CD14-positive monocyte (primary cell): ENCODE results near the gene AMBRA1. TPM values are rescaled to one million over a fixed set of nuclear protein-coding genes. Genes with fewer than 3 reads are reported as not detected.

Experiments used
- DNase-seq, 3 donors: peaks; one replicate each; pipeline ENCODE4 v3.0.0-alpha.2; 2011 to 2022
- H2AFZ ChIP-seq: 2 replicates; pipeline ENCODE4 v1.6.0; 2012; ENCODE audit warnings: mild to moderate bottlenecking, low read depth, low read length, inconsistent platforms; ENCODE audit not compliant: insufficient read depth, poor library complexity, severe bottlenecking
- H3K27ac ChIP-seq, 2 donors: 1 replicate in 1 of 2; 2 replicates in 1 of 2; pipeline ENCODE4 v1.5.1; 2012 to 2013; ENCODE audit warnings: low read length in 2 of 2, control low read depth in 1 of 2, inconsistent platforms in 1 of 2, low read depth in 1 of 2, mild to moderate bottlenecking in 1 of 2
- H3K27me3 ChIP-seq, 2 donors: one replicate each; pipeline versions ENCODE4 v1.6.0 to v1.6.1; 2011 to 2013; ENCODE audit warnings: low read length in 2 of 2; ENCODE audit not compliant: control insufficient read depth in 2 of 2, insufficient read depth in 2 of 2
- H3K36me3 ChIP-seq, 2 donors: replicated peaks in 1 of 2; 1 replicate in 1 of 2; 2 replicates in 1 of 2; pipeline versions ENCODE4 v1.5.1 to v1.6.1; 2012 to 2013; ENCODE audit warnings: low read length in 2 of 2, control low read depth in 1 of 2, inconsistent platforms in 1 of 2, mild to moderate bottlenecking in 1 of 2; ENCODE audit not compliant: insufficient read depth in 2 of 2, control insufficient read depth in 1 of 2
- H3K4me1 ChIP-seq, 2 donors: 1 replicate in 1 of 2; 2 replicates in 1 of 2; pipeline versions ENCODE4 v1.5.1 to v1.6.1; 2012 to 2013; ENCODE audit warnings: low read length in 2 of 2, control low read depth in 1 of 2, inconsistent platforms in 1 of 2, mild to moderate bottlenecking in 1 of 2, moderate library complexity in 1 of 2; ENCODE audit not compliant: insufficient read depth in 2 of 2, control insufficient read depth in 1 of 2
- H3K4me2 ChIP-seq: replicated peaks from 2 replicates; pipeline ENCODE3; 2012; ENCODE audit warnings: low read length, moderate library complexity, mild to moderate bottlenecking; ENCODE audit not compliant: poor library complexity, severe bottlenecking; ENCODE audit errors: extremely low read depth
- H3K4me3 ChIP-seq, 3 experiments: fragments of 200-600 bp in 1 of 3; sonication (generic) in 1 of 3; replicated peaks in 1 of 3; 1 replicate in 2 of 3; 2 replicates in 1 of 3; pipeline ENCODE4 v1.5.1; 2011 to 2013; ENCODE audit warnings: low read length in 3 of 3, mild to moderate bottlenecking in 3 of 3, control low read depth in 2 of 3, low read depth in 2 of 3, inconsistent platforms in 1 of 3, moderate library complexity in 1 of 3
- H3K79me2 ChIP-seq: 2 replicates; pipeline ENCODE4 v1.6.0; 2012; ENCODE audit warnings: mild to moderate bottlenecking, control low read depth, inconsistent platforms, low read length, moderate library complexity; ENCODE audit not compliant: insufficient read depth
- H3K9ac ChIP-seq: 2 replicates; pipeline ENCODE4 v1.6.0; 2017; ENCODE audit warnings: low read length, mild to moderate bottlenecking; ENCODE audit not compliant: insufficient read depth, poor library complexity, severe bottlenecking
- H3K9me3 ChIP-seq, 2 donors: replicated peaks in 1 of 2; 1 replicate in 1 of 2; 2 replicates in 1 of 2; pipeline versions ENCODE4 v1.5.1 to v1.6.1; 2012 to 2013; ENCODE audit warnings: low read length in 2 of 2, control low read depth in 1 of 2; ENCODE audit not compliant: control insufficient read depth in 1 of 2, insufficient read depth in 1 of 2
- H4K20me1 ChIP-seq: 2 replicates; pipeline ENCODE4 v1.6.0; 2012; ENCODE audit warnings: mild to moderate bottlenecking, low read length, control low read depth, moderate library complexity; ENCODE audit not compliant: insufficient read depth
- H3K27ac Mint-ChIP-seq, 7 donors: one replicate each; pipeline ENCODE4 v1.8.0; 2020; ENCODE audit warnings: mild to moderate bottlenecking in 7 of 7, mixed read lengths in 7 of 7, moderate library complexity in 6 of 7, inconsistent platforms in 2 of 7
- H3K27me3 Mint-ChIP-seq, 3 donors: one replicate each; pipeline ENCODE4 v1.8.0; 2021 to 2022; ENCODE audit warnings: low read depth in 3 of 3, mild to moderate bottlenecking in 3 of 3, mixed read lengths in 3 of 3, moderate library complexity in 3 of 3, inconsistent platforms in 1 of 3
- H3K36me3 Mint-ChIP-seq, 2 donors: one replicate each; pipeline ENCODE4 v1.8.0; 2020; ENCODE audit warnings: mixed read lengths in 2 of 2, inconsistent platforms in 1 of 2, mild to moderate bottlenecking in 1 of 2
- H3K4me1 Mint-ChIP-seq: one replicate; pipeline ENCODE4 v1.8.0; 2020; ENCODE audit warnings: mild to moderate bottlenecking, mixed read lengths
- H3K4me3 Mint-ChIP-seq, 2 donors: one replicate each; pipeline ENCODE4 v1.8.0; 2020; ENCODE audit warnings: mild to moderate bottlenecking in 2 of 2, mixed read lengths in 2 of 2, moderate library complexity in 1 of 2
- H3K9me3 Mint-ChIP-seq, 7 donors: one replicate each; pipeline ENCODE4 v1.8.0; 2020 to 2022; ENCODE audit warnings: mixed read lengths in 7 of 7, mild to moderate bottlenecking in 6 of 7, moderate library complexity in 6 of 7, inconsistent platforms in 2 of 7
- CTCF ChIP-seq: fragments of 200-600 bp; IDR thresholded peaks from one replicate; pipeline ENCODE4 v1.8.0; 2022; ENCODE audit warnings: antibody characterized with exemption, mild to moderate bottlenecking
- WGBS: methylation state at CpG from one replicate; pipeline ENCODE4 v1.1.5; 2013; ENCODE audit warnings: missing lambda C conversion rate; ENCODE audit not compliant: insufficient coverage; 5-methylcytosine and 5-hydroxymethylcytosine counted together
- intact Hi-C, 2 donors: fragments of 100-400 bp; cut with micrococcal nuclease; formaldehyde crosslinking; loops; one replicate each; pipeline versions ENCODE4 v1.15.0 to v1.15.1; 2023
- polyA plus RNA-seq, 3 donors: library from polyadenylated mRNA; depleted of rRNA in 1 of 3; unstranded in 2 of 3; stranded (reverse) in 1 of 3; fragments of 300-500 nt in 2 of 3; fragments of >200 nt in 1 of 3; fragmentation: Illumina TruSeq in 2 of 3; gene quantifications; 1 replicate in 2 of 3; 2 replicates in 1 of 3; pipeline ENCODE4 v1.2.3, GENCODE V29; 2012 to 2021

AMBRA1 gene
- polyA plus RNA-seq, 3 donors: 2.1 to 6.1 (median 3.8) TPM

- no peaks in the 10 kb centered on the region for H3K79me2 ChIP-seq
- intact Hi-C loops: no loop called here
- no peak overlapping the region for H2AFZ ChIP-seq
- H3K36me3 Mint-ChIP-seq: peaks cover 52 to 56% of the 10 kb centered on the region in 2 donors
- no peaks in the 10 kb centered on the region for H3K9me3 Mint-ChIP-seq
- H3K4me2 ChIP-seq: no peak overlapping the region
- H3K4me3 Mint-ChIP-seq: no peak overlapping the region
- no peak overlapping the region for H3K27ac ChIP-seq
- H3K27ac Mint-ChIP-seq: no peak overlapping the region
- H3K36me3 ChIP-seq: peaks cover 40 to 68% of the 10 kb centered on the region in 2 donors
- H4K20me1 ChIP-seq: no peaks in the 10 kb centered on the region
- DNase-seq: no peak
- no peak for TF ChIP-seq CTCF
- H3K27me3 ChIP-seq: no peaks in the 10 kb centered on the region
- WGBS: 100% methylated on average over 1 of the region's 3 CpGs
- no peaks in the 10 kb centered on the region for H3K27me3 Mint-ChIP-seq
- no peak overlapping the region for H3K4me3 ChIP-seq
- H3K9me3 ChIP-seq: no peaks in the 10 kb centered on the region
- no peaks in the 10 kb centered on the region for H3K4me1 Mint-ChIP-seq
- H3K9ac ChIP-seq: no peak overlapping the region
- H3K4me1 ChIP-seq: no peaks in the 10 kb centered on the region
Observed at GRCh38 chr11:46435679-46436078, 158.1 kb downstream of the AMBRA1 start.

- Histone ChIP-seq H3K79me2 (no peaks in the 10 kb centered on the region), H3K27me3 (no peaks in the 10 kb centered on the region), H4K20me1 (no peaks in the 10 kb centered on the region), H3K4me2 (no peak overlapping the region), H3K4me1 (no peaks in the 10 kb centered on the region), H3K36me3 (peaks cover 40 to 70% of the 10 kb centered on the region in 2 donors), H3K27ac (no peak overlapping the region), H2AFZ (no peak overlapping the region), H3K9ac (no peak overlapping the region), H3K9me3 (no peaks in the 10 kb centered on the region), H3K4me3 (no peak overlapping the region)
- H3K27me3 Mint-ChIP-seq: peaks cover 0 to 1% (median 0%) of the 10 kb centered on the region in 3 donors
- H3K4me3 Mint-ChIP-seq: no peak overlapping the region
- no peak overlapping the region for H3K27ac Mint-ChIP-seq
- no peak for DNase-seq
- no peak for TF ChIP-seq CTCF
- no peaks in the 10 kb centered on the region for H3K9me3 Mint-ChIP-seq
- peaks cover 77 to 78% of the 10 kb centered on the region in 2 donors for H3K36me3 Mint-ChIP-seq
- peaks cover 2% of the 10 kb centered on the region for H3K4me1 Mint-ChIP-seq
- intact Hi-C loops: no loop called here
Observed at GRCh38 chr11:46431211-46431610, 162.6 kb downstream of the AMBRA1 start.
